ENCODE data around the gene HOXC6. TPM values are rescaled to one million over a fixed set of nuclear protein-coding genes. Genes with fewer than 3 reads are reported as not detected.

HOXC6 gene
- total and polyA plus RNA-seq, 9 of the 15 experiments (the other 6 are each of a cell fraction or from before 2014, with no cell fraction given): 0.06 to 4.0 (median 1.4) TPM

DNA sequence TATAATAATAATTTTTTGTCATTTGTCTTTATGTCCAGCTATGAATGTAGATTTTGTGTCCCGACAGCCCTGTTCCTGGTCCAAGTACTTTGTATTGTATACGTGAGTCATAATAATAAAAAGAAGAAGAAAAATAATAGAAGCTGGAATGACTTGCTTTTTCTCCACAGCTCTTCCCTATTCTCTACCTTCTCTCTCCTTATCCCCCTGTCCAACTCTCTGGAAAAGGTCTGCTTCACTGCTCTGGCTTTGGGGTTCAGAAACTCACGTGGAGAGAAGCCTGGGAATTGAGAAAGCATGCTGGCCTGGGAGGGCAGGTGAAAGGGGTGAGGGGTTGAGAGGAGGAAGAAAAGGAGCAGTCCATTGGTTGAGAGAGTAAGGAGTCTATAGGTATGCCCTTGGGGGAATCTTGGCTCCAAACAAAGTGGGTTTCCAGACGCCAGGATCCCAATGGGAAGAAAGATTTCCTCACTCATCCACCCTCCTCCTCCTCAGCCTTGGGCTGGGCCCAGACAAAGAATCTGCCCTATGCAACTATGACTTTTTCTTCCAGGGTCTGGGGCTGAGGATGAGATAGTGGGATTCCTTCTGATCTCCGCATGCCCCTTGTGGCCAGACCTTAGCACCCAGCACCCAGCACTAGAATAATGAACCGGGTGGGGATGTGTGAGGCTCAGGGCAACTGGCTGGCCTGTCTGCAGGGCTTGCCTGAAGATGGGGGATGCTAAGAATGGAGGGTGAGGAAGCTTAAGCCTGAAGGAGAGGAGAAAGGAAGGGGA is 15.4 kb upstream of the HOXC6 start (continued):
- TF ChIP-seq, protein P1, sequence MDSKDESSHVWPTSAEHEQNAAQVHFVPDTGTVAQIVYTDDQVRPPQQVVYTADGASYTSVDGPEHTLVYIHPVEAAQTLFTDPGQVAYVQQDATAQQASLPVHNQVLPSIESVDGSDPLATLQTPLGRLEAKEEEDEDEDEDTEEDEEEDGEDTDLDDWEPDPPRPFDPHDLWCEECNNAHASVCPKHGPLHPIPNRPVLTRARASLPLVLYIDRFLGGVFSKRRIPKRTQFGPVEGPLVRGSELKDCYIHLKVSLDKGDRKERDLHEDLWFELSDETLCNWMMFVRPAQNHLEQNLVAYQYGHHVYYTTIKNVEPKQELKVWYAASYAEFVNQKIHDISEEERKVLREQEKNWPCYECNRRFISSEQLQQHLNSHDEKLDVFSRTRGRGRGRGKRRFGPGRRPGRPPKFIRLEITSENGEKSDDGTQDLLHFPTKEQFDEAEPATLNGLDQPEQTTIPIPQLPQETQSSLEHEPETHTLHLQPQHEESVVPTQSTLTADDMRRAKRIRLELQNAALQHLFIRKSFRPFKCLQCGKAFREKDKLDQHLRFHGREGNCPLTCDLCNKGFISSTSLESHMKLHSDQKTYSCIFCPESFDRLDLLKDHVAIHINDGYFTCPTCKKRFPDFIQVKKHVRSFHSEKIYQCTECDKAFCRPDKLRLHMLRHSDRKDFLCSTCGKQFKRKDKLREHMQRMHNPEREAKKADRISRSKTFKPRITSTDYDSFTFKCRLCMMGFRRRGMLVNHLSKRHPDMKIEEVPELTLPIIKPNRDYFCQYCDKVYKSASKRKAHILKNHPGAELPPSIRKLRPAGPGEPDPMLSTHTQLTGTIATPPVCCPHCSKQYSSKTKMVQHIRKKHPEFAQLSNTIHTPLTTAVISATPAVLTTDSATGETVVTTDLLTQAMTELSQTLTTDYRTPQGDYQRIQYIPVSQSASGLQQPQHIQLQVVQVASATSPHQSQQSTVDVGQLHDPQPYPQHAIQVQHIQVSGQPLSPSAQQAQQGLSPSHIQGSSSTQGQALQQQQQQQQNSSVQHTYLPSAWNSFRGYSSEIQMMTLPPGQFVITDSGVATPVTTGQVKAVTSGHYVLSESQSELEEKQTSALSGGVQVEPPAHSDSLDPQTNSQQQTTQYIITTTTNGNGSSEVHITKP (IDR thresholded peaks at IDR 0.05; ENCODE audit: partially characterized antibody): peak; percentile 46
- TF ChIP-seq, protein P2, sequence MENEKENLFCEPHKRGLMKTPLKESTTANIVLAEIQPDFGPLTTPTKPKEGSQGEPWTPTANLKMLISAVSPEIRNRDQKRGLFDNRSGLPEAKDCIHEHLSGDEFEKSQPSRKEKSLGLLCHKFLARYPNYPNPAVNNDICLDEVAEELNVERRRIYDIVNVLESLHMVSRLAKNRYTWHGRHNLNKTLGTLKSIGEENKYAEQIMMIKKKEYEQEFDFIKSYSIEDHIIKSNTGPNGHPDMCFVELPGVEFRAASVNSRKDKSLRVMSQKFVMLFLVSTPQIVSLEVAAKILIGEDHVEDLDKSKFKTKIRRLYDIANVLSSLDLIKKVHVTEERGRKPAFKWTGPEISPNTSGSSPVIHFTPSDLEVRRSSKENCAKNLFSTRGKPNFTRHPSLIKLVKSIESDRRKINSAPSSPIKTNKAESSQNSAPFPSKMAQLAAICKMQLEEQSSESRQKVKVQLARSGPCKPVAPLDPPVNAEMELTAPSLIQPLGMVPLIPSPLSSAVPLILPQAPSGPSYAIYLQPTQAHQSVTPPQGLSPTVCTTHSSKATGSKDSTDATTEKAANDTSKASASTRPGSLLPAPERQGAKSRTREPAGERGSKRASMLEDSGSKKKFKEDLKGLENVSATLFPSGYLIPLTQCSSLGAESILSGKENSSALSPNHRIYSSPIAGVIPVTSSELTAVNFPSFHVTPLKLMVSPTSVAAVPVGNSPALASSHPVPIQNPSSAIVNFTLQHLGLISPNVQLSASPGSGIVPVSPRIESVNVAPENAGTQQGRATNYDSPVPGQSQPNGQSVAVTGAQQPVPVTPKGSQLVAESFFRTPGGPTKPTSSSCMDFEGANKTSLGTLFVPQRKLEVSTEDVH (IDR thresholded peaks at IDR 0.05; ENCODE audit: low read depth, partially characterized antibody): no peak
- TF ChIP-seq ZBTB7A (IDR thresholded peaks at IDR 0.05; ENCODE audit: borderline replicate concordance, control insufficient read depth, low read depth, low read length): no peak
- TF ChIP-seq RNF2 (IDR thresholded peaks at IDR 0.05): no peak
- TF ChIP-seq SOX6 (IDR thresholded peaks at IDR 0.05): no peak
- no peak for TF ChIP-seq SRF (CRISPR knock-in tag; IDR thresholded peaks at IDR 0.05)
- no peak for TF ChIP-seq ZNF253 (CRISPR knock-in tag; conservative IDR thresholded peaks at IDR 0.05)
- no peak for TF ChIP-seq CXXC5 (CRISPR knock-in tag; IDR thresholded peaks at IDR 0.05)
- TF ChIP-seq ZNF134 (CRISPR knock-in tag; conservative IDR thresholded peaks at IDR 0.05): no peak
- TF ChIP-seq MCM7 (IDR thresholded peaks at IDR 0.05): no peak
- no peak for TF ChIP-seq SMC3 (conservative IDR thresholded peaks at IDR 0.05; ENCODE audit: insufficient read depth, low read depth, low read length)
- TF ChIP-seq, protein P3, sequence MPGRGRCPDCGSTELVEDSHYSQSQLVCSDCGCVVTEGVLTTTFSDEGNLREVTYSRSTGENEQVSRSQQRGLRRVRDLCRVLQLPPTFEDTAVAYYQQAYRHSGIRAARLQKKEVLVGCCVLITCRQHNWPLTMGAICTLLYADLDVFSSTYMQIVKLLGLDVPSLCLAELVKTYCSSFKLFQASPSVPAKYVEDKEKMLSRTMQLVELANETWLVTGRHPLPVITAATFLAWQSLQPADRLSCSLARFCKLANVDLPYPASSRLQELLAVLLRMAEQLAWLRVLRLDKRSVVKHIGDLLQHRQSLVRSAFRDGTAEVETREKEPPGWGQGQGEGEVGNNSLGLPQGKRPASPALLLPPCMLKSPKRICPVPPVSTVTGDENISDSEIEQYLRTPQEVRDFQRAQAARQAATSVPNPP (IDR thresholded peaks at IDR 0.05; ENCODE audit: borderline replicate concordance, insufficient read depth, insufficient read length): no peak
- no peak for TF ChIP-seq PHB (CRISPR knock-in tag; IDR thresholded peaks at IDR 0.05)
